IPS-NIHi11 (cell line): ENCODE results near the gene DYSF.

Experiments
- DNase-seq: peaks from one replicate; pipeline ENCODE4 v3.0.0; 2012; ENCODE audit warnings: mixed read lengths, low spot score

DYSF gene

DNA sequence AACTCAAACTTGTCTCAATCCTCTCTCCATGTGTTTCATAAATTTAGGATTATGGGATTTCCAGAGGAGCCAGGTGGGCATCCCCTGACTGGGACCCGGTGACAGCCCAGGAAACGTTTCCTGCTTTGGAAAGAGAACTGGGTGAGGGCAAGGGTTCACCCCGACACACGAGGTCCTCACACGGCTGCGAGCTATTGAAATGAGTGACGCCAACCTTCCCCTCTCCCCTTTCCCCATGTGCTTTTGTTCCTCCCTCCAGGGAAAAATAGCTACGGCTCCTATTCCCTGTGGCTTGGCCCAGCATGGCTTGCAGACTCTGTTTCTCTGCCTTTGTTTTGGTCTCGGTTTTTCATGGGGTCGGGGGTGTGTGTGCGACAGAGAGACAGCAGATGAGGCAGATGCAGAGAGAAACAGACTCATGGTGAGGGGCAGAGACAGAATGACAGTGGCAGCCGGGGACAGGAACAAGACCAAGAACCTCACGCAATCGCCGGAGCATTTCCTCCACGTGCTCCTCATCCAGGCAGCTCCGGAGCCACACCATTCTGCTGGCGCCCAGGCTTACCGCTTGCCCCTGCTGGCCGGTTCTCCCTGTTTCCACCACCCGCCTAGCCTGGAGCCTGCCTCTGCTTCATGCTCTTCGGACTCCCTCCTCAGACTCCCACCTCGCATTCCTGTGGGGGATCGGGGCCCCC is 238.5 kb downstream of the DYSF start:
- DNase-seq: peak; percentile 50

- no peak for DNase-seq
Observed at GRCh38 chr2:71692621-71693277, 239.4 kb downstream of the DYSF start.

DNA sequence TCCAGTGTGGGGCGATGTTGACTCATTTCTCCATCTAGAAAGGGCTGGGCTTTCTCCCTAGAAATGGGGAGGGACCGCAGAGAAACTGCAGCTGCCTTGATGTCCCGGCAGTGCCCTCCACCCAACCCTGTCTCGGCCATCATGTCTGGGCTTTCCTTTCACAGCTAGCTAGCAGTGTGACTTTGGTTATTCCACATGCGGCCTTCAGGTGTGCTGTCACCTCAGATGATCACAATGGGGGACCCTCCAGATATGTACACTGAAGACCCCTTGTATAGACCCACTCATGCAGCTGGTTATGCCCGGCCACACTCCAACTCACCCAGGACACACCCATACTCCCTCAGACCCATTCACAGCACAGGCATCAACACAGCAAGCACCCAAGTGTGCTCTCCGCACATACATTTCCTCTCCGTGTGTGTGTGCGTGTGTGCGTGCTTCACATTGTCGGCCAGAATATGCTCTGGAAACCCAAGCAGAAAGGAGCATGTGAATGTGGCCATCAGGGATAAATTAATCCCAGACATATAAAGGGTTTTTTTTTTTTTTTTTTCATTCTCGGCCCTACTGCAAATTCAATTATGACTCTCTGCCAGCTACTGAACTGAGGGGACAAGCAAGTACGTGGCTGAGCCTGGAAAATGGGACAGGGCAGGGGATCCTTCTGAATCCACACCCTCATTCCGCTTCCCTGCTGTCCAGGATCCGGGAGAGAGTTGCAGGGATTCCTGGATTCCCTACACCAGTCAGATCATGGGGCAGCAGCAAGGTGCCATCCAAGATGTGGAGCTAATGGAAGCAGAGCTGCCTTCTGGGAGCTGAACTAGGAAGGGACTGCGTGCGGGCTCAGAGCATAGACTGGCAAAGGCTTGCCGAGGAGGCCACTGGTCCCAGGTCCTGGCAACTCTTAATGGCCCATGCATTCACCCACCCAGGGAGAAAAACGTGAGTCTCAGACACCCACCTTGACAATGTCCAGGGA is 240.2 kb downstream of the DYSF start:
- no peak for DNase-seq

- peak; percentile 63 for DNase-seq
Observed at GRCh38 chr2:71694501-71695234, 241.3 kb downstream of the DYSF start.

DNA sequence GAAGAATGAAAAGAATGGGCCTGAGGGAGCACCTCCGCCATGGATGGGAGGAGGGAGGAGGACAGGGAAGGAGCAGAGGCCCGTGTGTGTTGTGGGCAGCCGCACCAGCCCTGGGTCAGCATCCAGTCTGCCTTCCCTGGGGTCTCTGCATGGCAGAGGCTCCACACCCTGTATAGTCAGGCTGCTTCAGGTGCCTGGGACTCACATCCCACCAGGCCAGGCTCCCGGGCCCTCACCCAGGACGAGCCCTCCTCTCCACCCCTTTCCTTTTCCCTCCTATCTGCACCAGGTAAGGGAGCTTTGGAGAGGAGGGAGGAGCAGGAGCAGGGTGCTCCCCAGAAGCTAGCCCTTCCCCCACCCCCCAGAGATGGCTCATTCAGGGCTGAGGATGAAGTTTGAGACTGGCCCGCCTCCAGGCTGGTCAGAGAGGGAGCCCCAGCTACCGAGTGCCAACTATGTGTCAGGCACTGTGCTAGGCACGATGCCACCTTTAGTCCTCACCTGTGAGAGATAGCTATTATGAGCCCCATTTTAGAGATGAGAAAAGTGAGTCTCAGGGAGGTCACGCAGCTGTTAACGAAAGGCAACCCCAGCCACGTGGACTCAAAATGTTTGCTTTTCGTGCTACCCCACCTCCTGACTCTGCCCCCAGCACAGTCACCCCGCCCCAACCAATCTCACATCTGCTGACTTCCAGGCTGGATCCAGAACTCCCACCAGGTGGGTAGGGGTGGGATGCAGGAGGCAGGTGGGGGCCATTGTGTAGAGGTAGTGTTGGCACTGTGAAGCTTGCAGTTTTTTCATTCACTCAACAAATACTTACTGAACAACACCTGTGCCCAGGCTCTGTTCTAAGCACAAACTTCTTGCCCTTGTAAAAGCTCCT is 242.1 kb downstream of the DYSF start:
- no peak for DNase-seq

GRCh38 chr2:71696381-71696780 is 243.0 kb downstream of the DYSF start:
- no peak for DNase-seq

- no peak for DNase-seq
Observed at GRCh38 chr2:71697106-71698004, 244.0 kb downstream of the DYSF start.

GRCh38 chr2:71699428-71699827 is 246.1 kb downstream of the DYSF start:
- DNase-seq: no peak

GRCh38 chr2:71700041-71700657 is 246.8 kb downstream of the DYSF start:
- no peak for DNase-seq

- DNase-seq: peak; percentile 52
Observed at GRCh38 chr2:71700658-71701397, 247.5 kb downstream of the DYSF start.

DNA sequence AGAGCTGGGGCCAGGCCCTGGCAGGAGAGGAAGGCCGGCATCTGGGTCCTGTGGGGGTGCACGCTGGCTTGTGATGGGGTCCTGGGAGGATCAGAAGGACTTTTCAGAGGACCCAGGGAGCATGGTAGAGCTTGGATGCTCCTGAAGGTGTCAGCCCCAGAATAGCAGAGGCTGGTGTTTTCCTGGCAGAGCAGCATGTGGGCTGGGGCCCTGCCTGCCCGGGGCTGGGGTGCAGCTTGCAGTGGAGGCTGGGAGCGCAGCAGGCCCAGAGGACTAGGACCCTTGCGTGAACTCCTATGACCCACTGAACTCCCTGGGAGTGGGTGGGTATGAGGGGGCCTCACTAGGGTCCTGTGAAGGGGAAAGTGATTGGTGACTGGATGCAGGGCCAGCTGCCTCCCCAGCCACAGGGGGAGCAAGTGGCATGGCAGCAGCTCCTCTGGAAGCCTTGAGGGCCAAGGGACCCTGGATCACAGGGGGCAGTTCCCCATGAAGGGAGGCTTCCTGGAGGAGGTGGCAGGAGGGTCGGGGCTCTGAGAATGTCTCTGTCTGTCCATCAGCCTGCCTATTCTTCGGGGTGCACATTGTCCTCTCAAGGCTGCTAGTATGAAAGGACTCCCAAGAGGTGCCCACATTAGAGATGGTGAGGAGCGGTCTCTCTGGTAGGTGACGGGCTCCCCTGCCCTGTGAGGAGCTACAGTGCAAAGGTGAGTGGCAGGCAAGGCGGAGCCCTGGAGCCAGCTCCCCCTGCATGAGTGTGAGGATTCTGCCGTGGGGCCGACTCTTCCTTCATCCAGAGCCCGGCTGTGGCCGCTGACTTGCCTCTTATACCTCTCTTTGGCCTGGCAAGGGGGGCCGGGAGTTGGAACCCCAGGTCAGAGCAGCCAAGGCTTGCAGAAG is 249.0 kb downstream of the DYSF start:
- DNase-seq: no peak

GRCh38 chr2:71702971-71703898 is 249.9 kb downstream of the DYSF start:
- DNase-seq: no peak

DNA sequence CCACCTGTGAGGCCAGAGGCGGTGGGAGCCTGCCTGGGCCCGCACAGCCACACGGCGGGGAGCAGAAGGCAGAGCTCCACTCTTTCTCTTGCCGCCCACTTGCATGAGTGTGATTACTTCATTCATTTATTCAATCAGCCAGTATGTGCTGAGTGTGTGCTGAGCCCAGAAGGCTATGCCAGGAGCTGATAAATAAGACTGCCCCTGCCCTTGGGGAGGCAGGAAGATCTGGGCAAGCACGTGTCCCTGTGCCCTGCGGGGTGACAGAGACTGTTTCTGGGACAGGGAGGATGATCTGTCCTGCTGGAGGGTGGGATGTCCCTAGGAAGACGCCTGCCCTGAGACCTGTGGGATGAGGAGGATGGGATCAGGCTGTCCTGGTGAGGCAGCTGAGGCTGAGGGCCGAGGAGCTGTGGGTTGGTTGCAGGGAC is 250.8 kb downstream of the DYSF start:
- no peak for DNase-seq

DNA sequence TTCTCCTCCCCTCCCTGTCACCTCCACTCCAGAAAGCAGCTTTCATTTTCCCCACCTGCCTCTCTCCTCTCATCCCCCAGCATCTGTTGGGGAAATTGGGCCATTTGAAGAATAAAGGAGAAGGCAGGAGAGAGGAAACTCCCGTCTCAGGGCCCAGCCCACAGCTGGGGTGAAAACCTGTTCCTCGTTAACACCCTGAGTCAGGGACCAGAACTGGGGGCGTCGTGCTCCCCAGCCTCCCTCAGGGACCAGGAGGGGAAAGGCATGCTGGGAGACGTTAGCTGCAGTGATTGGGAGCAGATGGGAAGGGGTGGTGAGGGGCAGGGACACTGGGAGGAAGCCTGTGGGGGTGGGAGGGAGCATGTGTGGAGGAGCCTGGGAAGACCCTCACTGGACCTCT is 251.3 kb downstream of the DYSF start:
- DNase-seq: no peak

DNA sequence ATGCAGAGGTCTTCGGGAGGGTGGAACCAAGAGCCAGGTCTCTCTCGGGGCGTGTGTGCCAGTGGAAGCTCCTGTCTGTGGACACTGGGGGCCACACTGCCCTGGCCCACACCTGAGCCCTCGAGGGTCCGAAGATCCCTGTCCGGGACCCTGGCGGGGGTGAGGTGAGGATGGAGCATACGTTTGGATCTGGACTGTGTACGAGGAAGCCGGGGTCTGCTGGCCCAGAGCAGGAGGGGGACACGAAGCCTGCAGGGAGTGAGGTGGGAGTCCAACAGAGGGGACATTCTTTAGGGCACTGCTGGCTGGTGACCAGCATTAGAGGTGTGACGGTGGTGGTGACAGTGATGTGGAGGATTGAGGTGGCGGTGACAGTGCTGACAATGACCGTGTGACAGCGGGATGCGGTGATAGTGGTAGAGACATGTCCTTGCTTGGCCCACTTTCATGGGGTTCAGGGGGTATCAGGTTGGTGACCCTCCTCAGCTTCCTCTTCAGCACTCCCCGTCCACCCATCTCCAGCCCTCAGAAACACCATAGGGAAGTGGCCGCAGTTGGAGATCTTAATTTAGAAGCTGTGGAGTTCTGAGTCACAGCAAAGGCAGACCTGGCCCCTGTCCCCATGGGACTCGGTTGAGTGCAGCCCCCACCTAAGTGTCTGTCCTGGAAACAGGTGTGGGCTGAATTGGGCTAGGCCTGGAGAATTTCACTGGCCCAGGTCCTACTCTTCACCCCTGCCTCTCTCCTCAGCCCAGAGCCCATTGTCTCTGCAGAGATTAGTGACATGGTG is 252.0 kb downstream of the DYSF start:
- DNase-seq: no peak

DNA sequence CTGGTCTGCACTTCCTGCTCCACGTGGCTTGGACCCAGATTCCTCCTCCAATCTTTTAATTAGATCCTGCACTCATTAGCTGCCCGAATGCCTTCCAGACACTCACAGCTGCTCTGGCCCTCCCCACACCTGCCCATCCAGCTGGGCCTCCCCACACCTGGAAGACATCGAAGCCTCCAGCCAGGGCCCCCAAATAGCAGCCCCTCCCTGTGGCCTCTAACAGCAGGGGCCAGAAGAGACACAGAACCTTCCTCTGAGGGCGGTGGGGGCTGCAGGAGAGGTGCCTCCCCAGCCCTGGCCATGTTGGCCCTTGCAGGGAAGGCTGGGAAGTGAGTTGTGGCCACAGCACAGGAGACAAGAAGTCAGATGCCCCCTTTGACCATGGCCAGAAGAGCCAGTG is 252.8 kb downstream of the DYSF start:
- DNase-seq: no peak
